ENCODE results near the gene ATP1A1.

DNA sequence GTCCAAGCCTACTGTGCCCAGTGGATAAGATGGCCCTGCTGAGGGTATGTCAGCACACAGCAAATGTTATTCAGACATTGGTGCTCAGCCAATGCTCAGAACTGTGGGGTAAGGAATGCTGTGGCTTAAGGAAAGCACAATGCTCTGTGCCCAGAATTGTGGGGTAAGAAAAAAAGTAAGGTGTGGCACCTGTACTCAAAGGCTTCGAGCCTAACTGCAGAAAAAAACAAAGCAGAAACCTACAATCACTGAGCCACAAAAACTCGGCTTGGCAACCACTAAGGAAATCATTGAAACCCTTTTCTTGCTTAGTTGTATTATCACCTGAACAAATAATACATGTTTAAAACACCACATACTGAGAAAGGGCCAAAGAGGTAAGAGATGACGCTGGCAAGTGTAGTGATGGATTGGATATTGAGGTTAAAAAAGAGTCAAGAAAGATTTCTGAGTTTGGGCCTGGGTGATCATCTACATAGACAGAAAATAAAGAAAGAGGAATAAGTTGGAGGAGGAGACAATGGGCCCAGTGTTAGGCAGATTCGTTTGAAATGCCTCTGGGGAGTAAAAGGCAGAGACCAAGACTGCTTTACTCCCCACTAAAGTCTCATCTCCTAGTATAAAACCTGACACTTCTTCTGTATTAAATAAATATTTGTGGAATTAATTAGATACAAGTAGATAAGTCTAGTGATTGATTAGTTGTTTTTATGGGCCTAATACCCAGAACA is 25.9 kb upstream of the ATP1A1 start:
- TF ChIP-seq, protein P1, sequence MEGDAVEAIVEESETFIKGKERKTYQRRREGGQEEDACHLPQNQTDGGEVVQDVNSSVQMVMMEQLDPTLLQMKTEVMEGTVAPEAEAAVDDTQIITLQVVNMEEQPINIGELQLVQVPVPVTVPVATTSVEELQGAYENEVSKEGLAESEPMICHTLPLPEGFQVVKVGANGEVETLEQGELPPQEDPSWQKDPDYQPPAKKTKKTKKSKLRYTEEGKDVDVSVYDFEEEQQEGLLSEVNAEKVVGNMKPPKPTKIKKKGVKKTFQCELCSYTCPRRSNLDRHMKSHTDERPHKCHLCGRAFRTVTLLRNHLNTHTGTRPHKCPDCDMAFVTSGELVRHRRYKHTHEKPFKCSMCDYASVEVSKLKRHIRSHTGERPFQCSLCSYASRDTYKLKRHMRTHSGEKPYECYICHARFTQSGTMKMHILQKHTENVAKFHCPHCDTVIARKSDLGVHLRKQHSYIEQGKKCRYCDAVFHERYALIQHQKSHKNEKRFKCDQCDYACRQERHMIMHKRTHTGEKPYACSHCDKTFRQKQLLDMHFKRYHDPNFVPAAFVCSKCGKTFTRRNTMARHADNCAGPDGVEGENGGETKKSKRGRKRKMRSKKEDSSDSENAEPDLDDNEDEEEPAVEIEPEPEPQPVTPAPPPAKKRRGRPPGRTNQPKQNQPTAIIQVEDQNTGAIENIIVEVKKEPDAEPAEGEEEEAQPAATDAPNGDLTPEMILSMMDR (IDR thresholded peaks at IDR 0.05; ENCODE audit: low read length): no peak
- TF ChIP-seq EZH2phosphoT487 (IDR thresholded peaks at IDR 0.05; ENCODE audit: low read length) (no peak), EZH2 (optimal IDR thresholded peaks at IDR 0.05; ENCODE audit: low read depth, low read length) (no peak)

Data from MM.1S (cell line).